ENCODE measurements around the gene TMX2.

- no peak for TF ChIP-seq CTCF (IDR thresholded peaks at IDR 0.05; ENCODE audit: poor library complexity)
- TF ChIP-seq EZH2phosphoT487 (IDR thresholded peaks at IDR 0.05; ENCODE audit: low read depth, severe bottlenecking, unreplicated experiment): no peak
These were observed 38.8 kb downstream of the TMX2 start for GRCh38 chr11:57751176-57751575.

All from hepatocyte (in vitro differentiated cells).